ENCODE data around the gene TTC39B.

The TTC39B gene

GRCh38 chr9:15262581-15262980 is 44.4 kb downstream of the TTC39B start:
- Mint-ChIP-seq H3K27ac (no peak overlapping the region), H3K27me3 (no peaks in the 10 kb centered on the region), H3K4me3 (no peak overlapping the region), H3K36me3 (ENCODE audit: low read depth) (peaks cover 4% of the 10 kb centered on the region), H3K9me3 (no peaks in the 10 kb centered on the region), H3K4me1 (ENCODE audit: low read depth) (peaks cover 14% of the 10 kb centered on the region)

DNA sequence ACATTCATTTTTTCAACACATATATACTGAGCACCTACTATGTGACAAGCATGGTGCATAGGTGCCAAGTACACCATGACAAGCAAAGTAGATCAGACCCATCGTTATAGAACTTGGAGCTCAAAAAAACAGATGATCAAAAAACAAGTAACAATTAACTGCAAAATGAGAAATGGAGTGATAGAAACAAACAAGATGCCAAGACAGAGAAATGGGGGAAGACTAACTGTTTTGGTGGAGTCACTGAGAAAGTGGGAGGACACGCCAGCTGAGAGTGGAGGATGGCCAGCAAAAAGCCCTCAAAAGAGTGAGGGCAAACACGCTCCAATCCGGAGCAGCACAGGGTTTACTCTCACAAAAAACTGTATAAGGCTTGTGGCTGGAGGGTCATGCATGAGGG is 50.6 kb downstream of the TTC39B start:
- no peaks in the 10 kb centered on the region for H3K27me3 Mint-ChIP-seq
- no peaks in the 10 kb centered on the region for H3K4me1 Mint-ChIP-seq (ENCODE audit: low read depth)
- no peak overlapping the region for H3K4me3 Mint-ChIP-seq
- no peak overlapping the region for H3K27ac Mint-ChIP-seq
- H3K36me3 Mint-ChIP-seq (ENCODE audit: low read depth): peaks cover 10% of the 10 kb centered on the region
- H3K9me3 Mint-ChIP-seq: no peaks in the 10 kb centered on the region

DNA sequence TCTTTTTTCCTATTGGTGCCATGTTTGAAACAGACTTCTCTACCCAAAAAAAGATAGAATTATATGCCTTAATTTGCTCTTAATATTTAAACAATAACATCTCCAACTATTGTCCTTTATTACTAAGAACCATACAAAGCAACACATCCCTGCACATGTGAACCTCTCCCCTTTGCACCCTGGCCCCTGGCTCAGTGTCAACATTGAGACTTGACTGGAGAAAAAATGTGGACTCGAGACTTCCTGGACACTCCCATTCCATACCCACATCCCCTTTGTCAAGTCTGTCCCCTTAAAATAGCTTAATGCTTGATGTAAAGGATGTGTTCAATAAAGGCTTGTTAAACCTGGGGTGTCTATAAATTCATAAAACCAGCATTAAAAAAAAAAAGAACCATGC is 53.2 kb downstream of the TTC39B start:
- Mint-ChIP-seq H3K27ac (no peak overlapping the region), H3K27me3 (no peaks in the 10 kb centered on the region), H3K4me1 (ENCODE audit: low read depth) (peaks cover 12% of the 10 kb centered on the region), H3K9me3 (no peaks in the 10 kb centered on the region), H3K36me3 (ENCODE audit: low read depth) (peaks cover 10% of the 10 kb centered on the region), H3K4me3 (no peak overlapping the region)

- no peak overlapping the region for H3K27ac Mint-ChIP-seq
- H3K27me3 Mint-ChIP-seq: no peaks in the 10 kb centered on the region
- H3K4me1 Mint-ChIP-seq (ENCODE audit: low read depth): peaks cover 15% of the 10 kb centered on the region
- peaks cover 12% of the 10 kb centered on the region for H3K36me3 Mint-ChIP-seq (ENCODE audit: low read depth)
- H3K4me3 Mint-ChIP-seq: no peak overlapping the region
- H3K9me3 Mint-ChIP-seq: no peaks in the 10 kb centered on the region
Measured at GRCh38 chr9:15253197-15253596, 53.8 kb downstream of the TTC39B start.

DNA sequence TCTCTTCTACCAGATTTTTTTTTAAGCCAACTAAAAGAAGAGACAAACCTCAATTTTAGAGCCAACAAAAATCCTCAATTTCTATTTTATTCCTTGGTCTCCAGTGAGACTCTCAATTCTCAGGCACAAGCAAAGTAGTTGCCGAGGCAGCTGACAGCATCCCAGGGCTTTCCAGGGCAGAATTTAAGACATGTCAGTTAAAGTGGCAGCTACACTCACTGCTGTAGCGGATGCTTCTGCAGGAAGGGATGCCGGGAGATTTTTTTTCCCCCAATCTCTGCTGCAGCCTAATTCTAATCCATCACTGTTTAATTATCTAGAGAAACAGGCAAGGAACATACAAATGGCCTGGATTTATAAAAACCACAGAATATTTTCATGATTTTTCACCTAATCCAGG is 57.0 kb downstream of the TTC39B start:
- Mint-ChIP-seq H3K4me1 (ENCODE audit: low read depth) (peaks cover 46% of the 10 kb centered on the region), H3K9me3 (no peaks in the 10 kb centered on the region), H3K36me3 (ENCODE audit: low read depth) (peaks cover 14% of the 10 kb centered on the region), H3K27me3 (no peaks in the 10 kb centered on the region), H3K27ac (no peak overlapping the region), H3K4me3 (no peak overlapping the region)

- Mint-ChIP-seq H3K4me1 (ENCODE audit: low read depth) (peaks cover 49% of the 10 kb centered on the region), H3K27ac (no peak overlapping the region), H3K9me3 (no peaks in the 10 kb centered on the region), H3K4me3 (no peak overlapping the region), H3K36me3 (ENCODE audit: low read depth) (peaks cover 14% of the 10 kb centered on the region), H3K27me3 (no peaks in the 10 kb centered on the region)
Measured at GRCh38 chr9:15249042-15249818, 57.8 kb downstream of the TTC39B start.

GRCh38 chr9:15248621-15249020 is 58.4 kb downstream of the TTC39B start:
- peaks cover 51% of the 10 kb centered on the region for H3K4me1 Mint-ChIP-seq (ENCODE audit: low read depth)
- H3K4me3 Mint-ChIP-seq: no peak overlapping the region
- no peak overlapping the region for H3K27ac Mint-ChIP-seq
- peaks cover 11% of the 10 kb centered on the region for H3K36me3 Mint-ChIP-seq (ENCODE audit: low read depth)
- H3K9me3 Mint-ChIP-seq: no peaks in the 10 kb centered on the region
- no peaks in the 10 kb centered on the region for H3K27me3 Mint-ChIP-seq

DNA sequence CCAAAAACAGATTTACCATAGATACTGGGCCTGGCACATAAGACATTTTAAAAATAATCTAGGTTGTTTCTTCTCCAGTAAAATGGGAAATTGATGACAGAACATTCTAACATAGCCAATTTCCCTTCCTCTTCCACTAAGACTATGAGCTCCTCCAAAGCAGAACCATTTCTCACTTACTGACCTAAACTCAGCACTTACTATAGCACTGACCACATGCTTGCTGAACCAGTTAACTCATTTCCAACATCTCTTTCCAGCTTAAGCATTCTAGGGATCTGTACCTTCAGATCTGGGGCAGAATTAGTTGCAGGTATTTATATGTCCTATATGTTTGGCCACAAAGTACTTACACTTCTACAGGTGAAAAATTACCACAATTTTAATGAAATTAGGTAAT is 58.9 kb downstream of the TTC39B start:
- Mint-ChIP-seq H3K27ac (no peak overlapping the region), H3K27me3 (no peaks in the 10 kb centered on the region), H3K4me3 (no peak overlapping the region), H3K4me1 (ENCODE audit: low read depth) (peaks cover 56% of the 10 kb centered on the region), H3K9me3 (no peaks in the 10 kb centered on the region), H3K36me3 (ENCODE audit: low read depth) (peaks cover 5% of the 10 kb centered on the region)

DNA sequence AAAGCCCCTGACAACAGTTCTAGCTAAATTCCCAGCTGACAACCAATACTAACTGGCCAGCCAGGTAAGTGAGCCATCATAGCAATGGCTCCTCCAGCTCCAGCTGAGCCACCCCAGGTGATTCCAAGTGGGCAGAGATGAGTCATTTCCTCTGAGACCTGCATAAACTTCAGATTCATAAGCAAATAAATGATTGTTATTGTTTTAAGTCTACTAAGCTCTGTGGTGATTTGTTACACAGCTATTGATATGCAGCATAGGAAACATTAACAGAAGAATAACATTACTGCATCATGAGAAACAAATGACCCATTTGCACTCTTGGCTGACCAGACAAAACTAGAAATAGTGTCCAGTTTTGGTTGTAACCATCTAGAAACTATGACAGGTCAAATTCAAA is 60.3 kb downstream of the TTC39B start:
- Mint-ChIP-seq H3K4me1 (ENCODE audit: low read depth) (peaks cover 59% of the 10 kb centered on the region), H3K27ac (no peak overlapping the region), H3K9me3 (no peaks in the 10 kb centered on the region), H3K27me3 (no peaks in the 10 kb centered on the region), H3K36me3 (ENCODE audit: low read depth) (peaks cover 4% of the 10 kb centered on the region), H3K4me3 (no peak overlapping the region)

GRCh38 chr9:15246243-15246642 is 60.8 kb downstream of the TTC39B start:
- H3K36me3 Mint-ChIP-seq (ENCODE audit: low read depth): peaks cover 4% of the 10 kb centered on the region
- H3K4me3 Mint-ChIP-seq: no peak overlapping the region
- H3K4me1 Mint-ChIP-seq (ENCODE audit: low read depth): peaks cover 59% of the 10 kb centered on the region
- no peaks in the 10 kb centered on the region for H3K27me3 Mint-ChIP-seq
- H3K9me3 Mint-ChIP-seq: no peaks in the 10 kb centered on the region
- no peak overlapping the region for H3K27ac Mint-ChIP-seq

DNA sequence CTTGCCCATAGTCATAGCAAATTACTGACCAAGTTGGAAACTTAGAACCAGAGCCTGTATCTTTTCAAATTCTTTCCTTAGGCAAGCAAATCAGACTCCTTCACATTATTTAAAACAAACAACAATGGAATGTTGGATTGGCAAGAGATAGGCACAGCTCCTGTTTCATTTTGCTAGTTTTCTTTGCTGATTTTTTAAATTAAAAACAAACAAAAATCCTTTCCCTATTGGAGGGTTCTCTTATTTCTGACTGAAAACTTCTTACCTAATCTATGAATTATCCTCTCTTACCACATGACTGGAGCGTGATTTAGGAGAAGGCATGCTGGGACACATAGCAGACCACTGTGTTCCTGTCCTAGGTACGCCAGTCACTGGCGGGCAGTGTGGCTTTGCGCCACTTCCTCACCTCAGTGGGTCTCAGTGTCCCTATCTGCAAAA is 63.0 kb downstream of the TTC39B start:
- Mint-ChIP-seq H3K27me3 (no peaks in the 10 kb centered on the region), H3K4me3 (no peak overlapping the region), H3K9me3 (peaks cover 5% of the 10 kb centered on the region), H3K27ac (no peak overlapping the region), H3K4me1 (ENCODE audit: low read depth) (peaks cover 58% of the 10 kb centered on the region), H3K36me3 (ENCODE audit: low read depth) (peaks cover 22% of the 10 kb centered on the region)

DNA sequence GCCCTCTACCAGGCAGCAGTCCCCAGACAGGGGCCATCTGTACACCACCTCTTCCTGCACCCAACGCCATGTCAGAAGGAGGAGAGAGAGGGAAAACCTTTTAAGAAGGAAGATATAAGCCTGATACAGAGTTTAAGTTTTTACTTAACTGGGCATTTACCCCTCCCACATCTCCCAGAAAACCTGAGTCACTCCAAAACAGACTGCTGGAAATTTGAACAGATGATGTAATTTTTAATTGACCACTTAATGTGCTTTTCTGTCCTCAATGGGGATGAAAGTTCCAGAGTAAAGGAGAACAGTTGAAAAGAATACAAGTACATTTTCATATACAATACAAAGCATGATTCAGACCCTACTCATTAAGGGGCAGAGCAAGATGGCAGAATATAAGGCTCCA is 63.9 kb downstream of the TTC39B start:
- H3K27ac Mint-ChIP-seq: no peak overlapping the region
- H3K9me3 Mint-ChIP-seq: peaks cover 10% of the 10 kb centered on the region
- H3K4me1 Mint-ChIP-seq (ENCODE audit: low read depth): peaks cover 51% of the 10 kb centered on the region
- H3K36me3 Mint-ChIP-seq (ENCODE audit: low read depth): peaks cover 28% of the 10 kb centered on the region
- no peak overlapping the region for H3K4me3 Mint-ChIP-seq
- no peaks in the 10 kb centered on the region for H3K27me3 Mint-ChIP-seq

GRCh38 chr9:15240927-15241326 is 66.1 kb downstream of the TTC39B start:
- H3K4me1 Mint-ChIP-seq (ENCODE audit: low read depth): peaks cover 36% of the 10 kb centered on the region
- H3K36me3 Mint-ChIP-seq (ENCODE audit: low read depth): peaks cover 47% of the 10 kb centered on the region
- H3K9me3 Mint-ChIP-seq: peaks cover 27% of the 10 kb centered on the region
- H3K27me3 Mint-ChIP-seq: no peaks in the 10 kb centered on the region
- no peak overlapping the region for H3K4me3 Mint-ChIP-seq
- no peak overlapping the region for H3K27ac Mint-ChIP-seq

DNA sequence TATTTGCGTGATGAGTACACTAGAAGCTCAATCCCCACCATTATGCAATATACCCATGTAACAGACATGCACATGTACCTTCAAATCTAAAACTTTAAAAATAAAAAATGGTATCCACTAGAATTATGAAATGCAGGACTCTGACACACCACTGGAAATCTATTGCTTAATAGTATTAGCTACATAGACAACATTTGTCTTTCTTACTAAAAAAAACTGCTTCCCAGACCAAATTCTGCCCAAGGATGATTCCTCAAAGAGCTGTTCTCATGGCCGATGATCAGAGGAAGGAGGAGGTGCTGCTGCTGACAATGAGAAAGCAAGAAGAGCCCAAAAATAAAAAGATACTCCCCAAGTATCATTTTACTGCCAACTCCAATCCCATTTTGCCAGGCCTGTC is 67.2 kb downstream of the TTC39B start:
- Mint-ChIP-seq H3K9me3 (peaks cover 34% of the 10 kb centered on the region), H3K4me1 (ENCODE audit: low read depth) (peaks cover 33% of the 10 kb centered on the region), H3K4me3 (no peak overlapping the region), H3K36me3 (ENCODE audit: low read depth) (peaks cover 55% of the 10 kb centered on the region), H3K27me3 (no peaks in the 10 kb centered on the region), H3K27ac (no peak overlapping the region)

DNA sequence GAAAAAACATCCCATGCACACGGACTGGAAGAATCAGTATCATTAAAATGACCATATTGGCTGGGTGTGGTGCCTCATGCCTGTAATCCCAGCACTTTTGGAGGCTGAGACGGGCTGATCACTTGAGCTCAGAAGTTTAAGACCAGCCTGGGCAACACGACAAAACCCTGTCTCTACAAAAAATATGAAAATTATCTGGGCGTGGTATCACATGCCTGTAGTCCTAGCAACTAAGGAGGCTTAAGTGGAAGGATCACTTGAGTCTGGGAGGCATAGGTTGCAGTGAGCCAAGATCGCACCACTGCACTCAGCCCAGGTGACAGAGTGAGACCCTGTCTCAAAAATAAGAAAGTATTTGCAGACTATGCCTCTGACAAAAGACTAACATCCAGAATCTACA is 68.4 kb downstream of the TTC39B start:
- H3K4me3 Mint-ChIP-seq: no peak overlapping the region
- H3K9me3 Mint-ChIP-seq: peaks cover 34% of the 10 kb centered on the region
- H3K27me3 Mint-ChIP-seq: no peaks in the 10 kb centered on the region
- H3K27ac Mint-ChIP-seq: no peak overlapping the region
- peaks cover 55% of the 10 kb centered on the region for H3K36me3 Mint-ChIP-seq (ENCODE audit: low read depth)
- H3K4me1 Mint-ChIP-seq (ENCODE audit: low read depth): peaks cover 29% of the 10 kb centered on the region

DNA sequence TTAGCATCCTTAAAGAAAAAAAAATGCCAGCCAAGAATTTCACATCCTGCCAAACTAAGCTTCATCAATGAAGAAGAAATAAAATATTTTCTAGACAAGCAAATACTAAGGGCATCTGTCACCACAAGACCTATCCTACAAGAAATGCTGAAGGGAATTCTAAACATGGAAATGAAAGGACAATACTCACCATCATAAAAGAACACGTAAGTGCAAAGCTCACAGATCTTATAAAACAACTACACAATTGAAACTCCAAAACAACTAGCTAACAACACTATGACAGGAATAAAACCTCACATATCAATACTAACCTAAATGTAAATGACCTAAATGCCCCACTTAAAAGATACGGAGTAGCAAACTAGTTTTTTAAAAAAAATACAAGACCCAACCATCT is 71.4 kb downstream of the TTC39B start:
- Mint-ChIP-seq H3K36me3 (ENCODE audit: low read depth) (peaks cover 61% of the 10 kb centered on the region), H3K4me1 (ENCODE audit: low read depth) (peaks cover 18% of the 10 kb centered on the region), H3K4me3 (no peak overlapping the region), H3K9me3 (peaks cover 32% of the 10 kb centered on the region), H3K27me3 (no peaks in the 10 kb centered on the region), H3K27ac (no peak overlapping the region)

Measured in stimulated activated naive CD8-positive, alpha-beta T cell treated with anti-CD3 and anti-CD28 coated beads, Interleukin-15, Interleukin-2, amounts not matched to agents 100 ng/mL and 50 ng/mL, for 24 hours (primary cell).